ENCODE data around the gene FBLN2. TPM values are rescaled to one million over a fixed set of nuclear protein-coding genes. Genes with fewer than 3 reads are reported as not detected.

Gene FBLN2
- total RNA-seq, 1 experiment from 2014 or later = 0.05 TPM

GRCh38 chr3:13564751-13565560, 16.0 kb downstream of the FBLN2 start:
- no peak for DNase-seq (ENCODE audit: low read depth)

GRCh38 chr3:13565581-13566452, 16.9 kb downstream of the FBLN2 start:
- no peak for DNase-seq (ENCODE audit: low read depth)

- no peak for DNase-seq (ENCODE audit: low read depth)
Observed at GRCh38 chr3:13566453-13566748, 17.5 kb downstream of the FBLN2 start.

GRCh38 chr3:13566769-13567310, 17.9 kb downstream of the FBLN2 start:
- no peak for DNase-seq (ENCODE audit: low read depth)

GRCh38 chr3:13567684-13568514, 19.0 kb downstream of the FBLN2 start:
- no peak for DNase-seq (ENCODE audit: low read depth)

GRCh38 chr3:13568515-13569028, 19.6 kb downstream of the FBLN2 start:
- no peak for DNase-seq (ENCODE audit: low read depth)

GRCh38 chr3:13569201-13569600, 20.3 kb downstream of the FBLN2 start:
- DNase-seq (ENCODE audit: low read depth) = no peak

GRCh38 chr3:13569641-13570390, 20.9 kb downstream of the FBLN2 start:
- no peak for DNase-seq (ENCODE audit: low read depth)

GRCh38 chr3:13570391-13571194, 21.7 kb downstream of the FBLN2 start:
- peak; percentile 23 for DNase-seq (ENCODE audit: low read depth)

GRCh38 chr3:13571264-13571663, 22.3 kb downstream of the FBLN2 start:
- no peak for DNase-seq (ENCODE audit: low read depth)

GRCh38 chr3:13571831-13572750, 23.2 kb downstream of the FBLN2 start:
- no peak for DNase-seq (ENCODE audit: low read depth)

GRCh38 chr3:13572926-13573623, 24.1 kb downstream of the FBLN2 start:
- DNase-seq (ENCODE audit: low read depth) = no peak

- DNase-seq (ENCODE audit: low read depth) = no peak
Observed at GRCh38 chr3:13574083-13574797, 25.3 kb downstream of the FBLN2 start.

GRCh38 chr3:13574798-13575451, 26.0 kb downstream of the FBLN2 start:
- peak; percentile 17 for DNase-seq (ENCODE audit: low read depth)

- no peak for DNase-seq (ENCODE audit: low read depth)
Observed at GRCh38 chr3:13575459-13576061, 26.6 kb downstream of the FBLN2 start.

Measured in HT1080 (cell line).